Activated CD4-positive, alpha-beta T cell treated with anti-CD3 and anti-CD28 coated beads for 24 hours (primary cell): ENCODE data around the gene COPG2.
"Not testable (repeated sequence)": the region's sequence is repeated elsewhere in the genome, so short reads cannot be mapped to it uniquely, and the experiment has no call there.

Experiments used
- DNase-seq, 2 donors: peaks; one replicate each; pipeline ENCODE4 v3.0.0-alpha.2; 2020; ENCODE audit warnings: low read depth in 2 of 2

The COPG2 gene

DNA sequence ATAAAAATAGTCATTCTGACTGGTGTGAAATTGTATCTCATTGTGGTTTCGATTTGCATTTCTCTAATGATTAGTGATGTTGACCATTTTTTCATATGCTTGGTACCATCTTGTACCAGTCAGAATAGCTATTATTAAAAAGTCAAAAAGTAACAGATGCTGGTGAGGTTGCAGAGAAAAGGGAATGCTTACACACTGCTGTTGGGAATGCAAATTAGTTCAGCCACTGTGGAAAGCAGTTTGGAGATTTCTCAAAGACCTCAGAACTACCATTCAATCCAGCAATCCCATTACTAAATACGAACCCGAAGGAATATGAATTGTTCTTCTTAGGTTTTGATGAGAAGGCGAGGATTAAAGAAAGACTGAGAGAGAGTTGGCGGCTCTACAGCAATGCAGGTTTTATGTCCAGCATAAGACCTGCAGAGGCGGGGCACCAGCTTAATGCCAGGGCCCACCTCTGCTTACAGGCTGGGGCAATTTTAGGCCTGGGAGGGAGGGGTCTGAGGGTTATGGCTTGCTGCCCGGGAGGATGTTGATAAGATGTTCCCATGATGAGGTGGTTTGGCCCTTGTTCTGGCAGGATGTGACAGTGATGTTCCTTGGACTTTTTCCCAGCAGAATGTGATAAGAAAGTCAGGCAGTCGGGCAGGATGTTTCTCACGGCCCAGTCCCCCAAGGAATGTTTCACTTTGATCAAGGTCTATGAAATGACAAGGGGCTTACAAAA, 102.2 kb downstream of the COPG2 start:
- DNase-seq: no peak

GRCh38 chr7:130560972-130561371, 107.6 kb downstream of the COPG2 start:
- DNase-seq: no peak

DNA sequence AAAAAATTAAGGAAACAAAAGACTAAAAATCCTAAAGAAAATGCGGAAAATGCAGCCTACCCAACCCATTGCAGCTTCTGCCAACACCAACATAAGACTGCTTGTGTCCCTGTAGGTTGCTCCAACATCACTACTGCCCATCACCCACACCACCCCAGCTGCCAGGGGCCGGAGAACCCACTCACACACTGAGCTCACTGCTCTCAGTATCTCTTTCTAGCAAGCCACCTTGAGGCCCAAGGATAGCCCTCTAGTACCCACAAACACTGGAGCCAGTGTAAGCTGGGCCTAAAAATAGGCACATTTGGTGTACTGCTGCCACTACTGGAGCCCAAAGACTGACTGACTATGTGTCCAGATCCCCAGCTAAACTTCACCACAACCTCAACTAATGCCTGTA, 109.4 kb downstream of the COPG2 start:
- no peak for DNase-seq

DNA sequence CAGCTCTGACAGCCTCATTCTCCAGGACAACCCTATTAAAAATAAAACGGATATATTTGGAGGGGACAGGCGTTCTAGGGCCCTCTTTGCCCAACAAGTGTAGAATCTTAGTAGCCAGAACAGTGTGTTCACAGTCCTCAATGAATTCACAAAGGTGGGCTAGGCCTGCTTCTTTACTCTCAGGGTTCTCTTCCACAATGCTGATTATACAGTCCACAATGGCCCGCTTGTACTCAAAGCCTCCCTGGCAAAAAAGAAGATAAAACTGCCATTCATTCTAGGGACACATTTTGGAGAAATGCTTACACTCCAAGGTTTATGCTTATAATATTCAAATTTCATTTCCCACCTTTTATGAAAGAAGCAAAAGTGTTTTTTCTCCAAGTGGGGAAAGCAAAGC, 114.1 kb downstream of the COPG2 start:
- DNase-seq: no peak

DNA sequence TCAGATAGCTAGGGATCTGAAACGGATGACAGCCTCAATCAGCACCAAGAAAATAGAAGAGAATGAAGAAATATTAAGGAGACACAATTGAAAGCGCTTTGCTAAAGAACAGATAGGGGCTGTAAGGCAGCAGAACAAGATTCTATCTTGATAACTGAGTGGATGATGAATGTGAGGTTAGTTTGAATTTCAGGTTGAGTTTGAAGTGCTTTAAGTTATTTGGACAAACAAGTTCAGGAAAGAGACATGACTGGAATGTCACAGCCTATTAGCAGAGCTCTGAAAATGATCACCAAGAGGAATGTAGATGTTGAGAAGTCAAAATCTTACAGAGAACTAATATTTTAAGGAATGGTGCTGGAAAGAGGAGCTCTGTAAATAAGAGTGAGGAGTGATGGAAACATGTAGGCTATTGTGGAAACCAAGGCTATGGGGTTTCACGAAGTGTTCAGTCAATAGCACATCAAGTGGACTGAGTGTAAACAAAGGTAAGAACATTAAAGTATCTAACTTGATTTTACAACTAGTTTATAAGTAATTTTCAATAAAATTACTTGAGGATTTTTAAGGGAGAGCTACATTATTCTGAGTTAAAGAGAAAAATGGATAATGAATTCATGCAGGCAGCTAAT, 115.0 kb downstream of the COPG2 start:
- no peak for DNase-seq

GRCh38 chr7:130544356-130544755, 124.2 kb downstream of the COPG2 start:
- DNase-seq: no peak

GRCh38 chr7:130543487-130544010, 125.0 kb downstream of the COPG2 start:
- no peak for DNase-seq

DNA sequence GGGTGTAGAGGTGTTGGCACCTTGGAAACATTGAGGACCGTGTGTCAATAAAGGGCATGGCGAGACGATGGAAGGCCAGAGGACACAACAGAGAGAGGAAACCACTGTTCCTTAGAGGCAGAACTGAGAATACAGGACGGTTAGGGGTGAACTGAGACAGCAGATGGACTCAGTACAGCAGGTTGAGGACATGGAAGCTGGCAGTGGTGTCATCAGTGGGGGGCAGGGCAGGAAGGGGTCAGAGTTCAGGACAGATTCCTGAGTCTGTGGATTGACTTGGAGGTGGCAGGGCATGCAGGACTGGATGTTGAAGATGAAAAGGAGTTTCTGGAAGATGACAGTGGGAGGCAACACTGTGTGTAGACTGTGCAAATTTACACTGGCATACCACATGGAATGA, 126.3 kb downstream of the COPG2 start:
- not testable (repeated sequence) for DNase-seq

GRCh38 chr7:130541287-130541686, 127.3 kb downstream of the COPG2 start:
- not testable (repeated sequence) for DNase-seq

- not testable (repeated sequence) for DNase-seq
These were observed 130.7 kb downstream of the COPG2 start for GRCh38 chr7:130537894-130538293.

DNA sequence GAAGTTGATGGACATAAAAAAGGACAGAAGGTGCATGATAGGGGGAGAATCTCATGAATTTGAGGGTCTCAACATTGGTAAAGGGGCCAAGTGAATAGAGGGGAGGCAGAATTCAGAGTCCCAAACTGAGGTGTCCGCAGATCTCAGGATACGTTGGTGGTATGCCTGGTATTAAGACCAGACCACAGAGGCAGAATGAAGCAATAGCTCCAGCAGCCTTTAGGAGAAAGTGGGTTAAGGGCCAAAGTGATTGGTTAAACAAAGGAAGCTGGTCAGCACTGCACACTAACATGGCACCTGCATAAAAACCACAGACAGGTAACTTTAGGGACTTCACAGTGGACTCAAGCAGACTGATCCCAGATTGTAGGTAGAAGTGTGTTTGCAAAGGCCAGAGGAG, 139.1 kb downstream of the COPG2 start:
- no peak for DNase-seq

DNA sequence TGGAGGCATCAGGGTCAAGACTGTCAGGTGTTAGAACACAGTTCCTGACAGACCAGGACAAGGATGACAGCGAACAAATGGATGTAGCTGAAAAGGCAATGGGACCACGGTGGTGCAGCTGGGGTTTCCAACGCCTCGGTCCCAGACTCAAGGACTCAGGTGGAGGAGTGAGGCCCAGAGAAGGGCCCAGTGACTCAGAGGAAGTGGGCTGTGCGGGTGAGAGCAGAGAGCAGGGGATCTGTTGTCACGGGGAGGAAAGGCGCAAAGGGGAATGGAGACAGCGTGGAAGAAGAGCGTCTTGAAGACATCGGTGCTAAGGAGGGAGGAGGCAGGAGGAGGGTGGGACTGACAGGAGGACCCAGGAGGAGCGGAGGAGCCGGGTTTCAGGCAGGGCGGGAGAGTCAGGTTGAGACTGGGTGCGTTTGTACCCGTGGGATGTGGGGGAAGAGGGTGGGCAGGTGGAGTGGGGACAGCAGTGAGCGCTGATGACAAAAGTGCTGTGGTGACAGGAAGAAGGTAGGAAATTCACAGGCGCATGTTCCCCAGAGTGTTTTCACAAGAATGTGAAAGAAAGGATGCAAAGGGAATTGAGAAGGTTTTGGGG, 140.7 kb downstream of the COPG2 start:
- DNase-seq: not testable (repeated sequence)

DNA sequence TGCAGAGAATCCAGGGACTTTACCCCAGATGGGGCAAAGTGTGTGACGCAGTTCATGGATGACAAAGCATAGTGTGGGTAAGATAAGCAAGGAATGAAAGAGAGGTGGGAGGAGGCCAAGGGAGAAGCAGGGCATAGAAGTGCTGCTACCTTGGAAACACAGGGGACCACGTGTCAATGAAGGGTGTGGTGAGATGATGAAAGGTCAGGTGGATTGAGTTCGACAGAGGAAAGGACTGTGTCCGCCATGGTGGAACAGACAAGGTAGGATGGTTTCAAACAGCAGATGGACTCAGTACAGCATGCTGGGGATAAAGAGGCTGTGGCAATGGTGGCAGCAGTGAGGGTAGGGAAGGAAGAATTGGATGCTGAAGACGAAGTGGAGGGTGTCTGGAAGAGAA, 143.9 kb downstream of the COPG2 start:
- DNase-seq: no peak

DNA sequence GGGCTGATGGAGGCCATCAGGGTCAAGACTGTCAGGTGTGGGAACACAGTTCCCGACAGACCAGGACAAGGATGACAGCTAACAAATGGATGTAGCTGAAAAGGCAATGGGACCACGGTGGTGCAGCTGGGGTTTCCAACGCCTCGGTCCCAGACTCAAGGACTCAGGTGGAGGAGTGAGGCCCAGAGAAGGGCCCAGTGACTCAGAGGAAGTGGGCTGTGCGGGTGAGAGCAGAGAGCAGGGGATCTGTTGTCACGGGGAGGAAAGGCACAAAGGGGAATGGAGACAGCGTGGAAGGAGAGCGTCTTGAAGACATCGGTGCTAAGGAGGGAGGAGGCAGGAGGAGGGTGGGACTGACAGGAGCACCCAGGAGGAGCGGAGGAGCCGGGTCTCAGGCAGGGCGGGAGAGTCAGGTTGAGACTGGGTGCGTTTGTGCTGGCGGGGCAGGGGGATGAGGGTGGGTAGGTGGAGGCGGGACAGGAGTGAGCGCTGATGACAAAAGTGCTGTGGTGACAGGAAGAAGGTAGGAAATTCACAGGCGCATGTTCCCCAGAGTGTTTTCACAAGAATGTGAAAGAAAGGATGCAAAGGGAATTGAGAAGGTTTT, 144.9 kb downstream of the COPG2 start:
- not testable (repeated sequence) for DNase-seq

DNA sequence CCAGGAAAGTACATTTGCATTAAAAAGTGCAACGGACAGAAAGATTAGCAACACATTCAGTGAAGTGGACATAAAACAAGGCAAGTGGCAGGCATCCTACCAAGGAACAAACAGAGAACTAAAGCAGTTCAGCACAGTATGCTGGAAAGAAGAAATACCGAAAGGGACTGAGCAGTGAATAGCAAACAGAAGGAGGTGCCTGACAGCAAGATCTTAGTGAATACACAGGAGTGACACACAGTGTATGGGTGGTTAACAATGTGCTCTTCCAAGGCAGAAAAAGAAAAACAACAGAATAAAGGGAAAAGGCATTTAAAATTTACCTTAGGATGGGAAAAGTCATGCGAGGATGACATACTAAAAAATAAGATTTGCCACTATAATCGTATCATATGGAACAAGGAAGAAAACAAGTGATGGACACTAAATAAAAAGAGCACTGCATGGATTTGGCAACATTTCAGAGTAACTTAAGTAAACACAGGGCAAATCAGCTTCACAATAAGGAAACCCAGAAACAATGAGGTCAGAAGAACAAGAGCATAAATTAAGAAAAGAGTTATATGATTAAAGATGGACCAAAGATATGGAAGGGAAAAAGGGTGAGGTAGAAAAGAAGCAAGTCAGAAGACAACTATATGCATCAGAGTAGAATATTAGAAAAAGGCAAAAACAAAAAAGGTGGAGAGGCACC, 147.1 kb downstream of the COPG2 start:
- no peak for DNase-seq

DNA sequence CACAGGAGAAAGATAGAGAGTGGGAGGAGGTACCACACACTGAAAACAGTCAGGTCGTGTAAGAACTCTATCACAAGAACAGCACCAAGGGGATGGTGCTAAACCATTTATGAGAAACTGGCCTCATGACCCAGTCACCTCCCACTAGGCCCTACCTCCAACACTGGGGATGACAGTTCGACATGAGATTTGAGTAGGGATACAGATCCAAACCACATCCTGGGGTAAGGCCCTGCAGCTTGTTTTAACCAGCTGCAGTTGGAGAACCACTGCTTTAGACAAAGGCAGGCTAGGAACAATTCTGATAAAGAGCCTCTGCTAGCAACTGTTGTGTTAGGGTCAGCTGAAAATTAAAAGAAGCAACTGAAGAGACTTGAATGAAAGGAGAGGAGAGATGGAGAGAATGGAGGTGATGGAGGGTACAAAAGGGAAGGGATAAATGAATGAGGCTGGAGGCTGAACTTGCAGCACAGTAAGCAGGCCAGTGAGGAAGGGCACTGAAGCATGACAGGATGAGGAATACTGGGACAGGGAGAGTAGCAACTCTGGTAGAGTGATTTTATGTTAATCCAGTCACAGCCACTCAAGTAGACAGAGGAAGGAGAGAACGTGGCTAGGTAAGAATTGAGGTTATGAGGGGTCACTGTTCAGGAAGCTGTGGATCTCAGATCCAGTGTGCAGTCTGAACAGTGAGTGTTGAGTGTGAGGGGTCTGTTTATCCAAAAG, 153.1 kb downstream of the COPG2 start:
- no peak for DNase-seq

DNA sequence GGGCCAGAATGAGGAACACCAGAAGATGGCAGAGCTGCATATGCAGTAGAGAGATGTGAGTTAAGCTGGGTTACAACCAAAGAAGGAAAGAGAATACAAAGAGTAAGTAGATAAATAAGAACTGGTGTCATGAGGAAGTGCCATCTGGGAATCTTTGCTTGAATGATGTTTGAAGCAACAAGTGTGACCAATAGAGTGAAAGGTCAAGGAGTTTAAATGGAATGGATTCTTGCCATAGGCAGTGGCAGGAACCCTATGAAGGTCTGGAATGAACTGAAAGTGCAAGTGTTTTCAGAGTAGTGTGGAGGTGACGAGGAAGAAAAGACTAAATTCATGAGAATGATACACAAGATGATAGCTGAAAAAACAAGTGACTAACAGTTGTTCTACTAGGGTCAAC, 155.1 kb downstream of the COPG2 start:
- DNase-seq: no peak

GRCh38 chr7:130512038-130512437, 156.5 kb downstream of the COPG2 start:
- DNase-seq: not testable (repeated sequence)

DNA sequence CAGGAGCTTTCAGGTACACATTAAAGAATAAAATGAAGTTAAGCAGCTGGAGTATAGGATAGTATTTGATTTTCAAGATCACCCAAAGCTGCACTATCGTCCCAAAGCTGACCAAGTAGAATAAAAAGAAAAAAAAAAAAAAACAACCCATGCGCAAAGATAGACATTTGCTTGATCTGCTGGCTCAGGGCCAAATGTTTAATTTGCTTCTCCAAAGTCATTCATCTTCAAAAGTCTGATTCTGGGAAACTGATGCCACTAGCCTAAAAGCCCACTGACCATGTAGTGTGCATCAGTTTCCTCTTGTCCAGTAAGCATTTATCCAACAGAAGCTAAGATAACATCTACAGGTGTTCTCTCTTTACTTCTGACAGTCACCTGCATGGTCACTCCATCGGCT, 162.2 kb downstream of the COPG2 start:
- no peak for DNase-seq

- no peak for DNase-seq
These were observed 162.8 kb downstream of the COPG2 start for GRCh38 chr7:130505753-130506152.

DNA sequence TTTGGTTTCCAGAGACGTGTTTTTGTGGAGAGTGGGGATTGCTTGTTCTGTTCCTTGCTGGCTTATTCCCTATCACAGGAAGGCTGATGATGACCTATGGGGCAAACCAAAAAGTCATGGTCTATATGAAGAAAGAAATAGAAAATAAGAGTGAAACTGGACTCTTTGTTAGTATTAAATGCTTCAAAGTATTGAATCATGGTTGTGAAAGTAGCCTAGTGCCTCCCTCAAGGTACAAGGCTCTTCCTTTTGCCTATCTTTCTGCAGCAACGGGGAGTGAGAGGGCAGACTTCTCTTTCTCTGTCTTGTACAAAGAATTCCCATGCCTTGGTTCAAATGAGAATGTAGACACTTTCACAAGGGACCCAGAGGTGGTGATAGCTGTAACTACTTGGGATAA, 167.6 kb downstream of the COPG2 start:
- DNase-seq: no peak
